BE2C (cell line): ENCODE results near the gene ALDH3B2.

Source experiments
- DNase-seq: peaks from one replicate; pipeline ENCODE4 v3.0.0-alpha.2; 2020
- H3K27me3 ChIP-seq: fragments of 250-450 bp; sonication (Bioruptor Pico); 2 replicates; pipeline ENCODE4 v1.5.1; 2020; ENCODE audit warnings: mild to moderate bottlenecking
- H3K36me3 ChIP-seq: fragments of 250-450 bp; sonication (Bioruptor Pico); 2 replicates; pipeline ENCODE4 v1.5.1; 2020; ENCODE audit warnings: mild to moderate bottlenecking
- H3K4me1 ChIP-seq: fragments of 250-450 bp; sonication (Bioruptor Pico); 2 replicates; pipeline ENCODE4 v1.5.1; 2020
- H3K4me3 ChIP-seq: 2 replicates; pipeline ENCODE4 v1.5.1; 2011; ENCODE audit warnings: low read depth, low read length
- H3K9me3 ChIP-seq: fragments of 250-450 bp; sonication (Bioruptor Pico); 2 replicates; pipeline ENCODE4 v1.5.1; 2020
- CTCF ChIP-seq: IDR thresholded peaks from 2 replicates; pipeline ENCODE4 v1.5.1; 2012; ENCODE audit warnings: mild to moderate bottlenecking, low read depth, low read length

Gene ALDH3B2

DNA sequence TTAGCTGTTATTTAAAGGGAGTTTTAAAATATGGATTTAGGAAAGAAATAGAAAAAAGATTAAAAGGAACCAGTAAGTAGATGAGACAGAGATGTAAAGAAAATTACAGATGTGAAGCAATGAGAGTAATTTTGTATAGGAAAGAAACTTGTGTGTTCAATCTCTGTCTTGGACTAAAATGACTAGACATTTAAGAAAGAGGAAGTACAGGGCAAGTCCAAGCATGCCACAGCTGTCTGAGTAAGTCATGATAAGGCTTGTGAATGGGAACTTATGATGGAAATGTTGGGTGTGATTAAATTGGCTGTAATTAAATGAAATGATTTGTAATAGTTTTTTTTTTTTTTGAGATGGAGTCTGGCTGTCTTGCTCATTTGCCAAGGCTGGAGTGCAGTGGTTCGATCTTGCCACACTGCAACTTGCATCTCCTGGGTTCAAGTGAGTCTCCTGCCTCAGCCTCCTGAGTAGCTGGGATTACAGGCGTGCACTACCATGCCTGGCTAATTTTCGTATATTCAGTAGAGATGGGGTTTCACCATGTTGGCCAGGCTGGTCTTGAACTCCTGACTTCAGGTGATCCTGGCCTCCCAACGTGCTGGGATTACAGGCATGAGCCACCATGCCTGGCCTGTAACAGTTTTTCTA lies 18.0 kb downstream of the ALDH3B2 start:
- H3K36me3 ChIP-seq: no peaks in the 10 kb centered on the region

DNA sequence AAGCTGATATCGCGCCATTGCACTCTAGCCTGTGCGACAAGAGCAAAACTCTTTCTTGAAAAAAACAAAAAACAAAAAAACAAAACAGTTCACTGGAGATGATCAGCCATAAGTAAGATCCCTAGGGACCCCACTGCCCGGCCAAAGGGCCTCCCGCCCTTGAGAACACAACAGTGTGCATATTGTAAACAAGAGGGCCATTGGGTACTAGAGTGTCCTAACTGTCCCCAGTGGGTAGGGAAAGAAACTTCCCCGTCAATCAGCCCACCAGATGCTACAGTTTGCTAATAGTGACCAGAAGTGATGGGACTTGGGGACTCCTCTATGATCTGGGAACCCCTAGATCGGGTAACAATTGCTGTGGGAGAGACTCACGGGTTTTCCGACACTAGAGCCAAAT lies 20.2 kb downstream of the ALDH3B2 start:
- DNase-seq: no peak
- Histone ChIP-seq H3K36me3 (no peaks in the 10 kb centered on the region), H3K4me1 (no peaks in the 10 kb centered on the region), H3K27me3 (no peaks in the 10 kb centered on the region; the same call in 1 of the 2 replicates), H3K9me3 (no peaks in the 10 kb centered on the region), H3K4me3 (no peak overlapping the region)
- TF ChIP-seq CTCF: no peak

More for the DNA sequence above, 18.0 kb downstream of the ALDH3B2 start:
- no peak for DNase-seq
- H3K27me3 ChIP-seq: no peaks in the 10 kb centered on the region; the same call in 1 of the 2 replicates
- no peak for TF ChIP-seq CTCF
- H3K9me3 ChIP-seq: no peaks in the 10 kb centered on the region
- H3K4me3 ChIP-seq: no peak overlapping the region
- no peaks in the 10 kb centered on the region for H3K4me1 ChIP-seq

DNA sequence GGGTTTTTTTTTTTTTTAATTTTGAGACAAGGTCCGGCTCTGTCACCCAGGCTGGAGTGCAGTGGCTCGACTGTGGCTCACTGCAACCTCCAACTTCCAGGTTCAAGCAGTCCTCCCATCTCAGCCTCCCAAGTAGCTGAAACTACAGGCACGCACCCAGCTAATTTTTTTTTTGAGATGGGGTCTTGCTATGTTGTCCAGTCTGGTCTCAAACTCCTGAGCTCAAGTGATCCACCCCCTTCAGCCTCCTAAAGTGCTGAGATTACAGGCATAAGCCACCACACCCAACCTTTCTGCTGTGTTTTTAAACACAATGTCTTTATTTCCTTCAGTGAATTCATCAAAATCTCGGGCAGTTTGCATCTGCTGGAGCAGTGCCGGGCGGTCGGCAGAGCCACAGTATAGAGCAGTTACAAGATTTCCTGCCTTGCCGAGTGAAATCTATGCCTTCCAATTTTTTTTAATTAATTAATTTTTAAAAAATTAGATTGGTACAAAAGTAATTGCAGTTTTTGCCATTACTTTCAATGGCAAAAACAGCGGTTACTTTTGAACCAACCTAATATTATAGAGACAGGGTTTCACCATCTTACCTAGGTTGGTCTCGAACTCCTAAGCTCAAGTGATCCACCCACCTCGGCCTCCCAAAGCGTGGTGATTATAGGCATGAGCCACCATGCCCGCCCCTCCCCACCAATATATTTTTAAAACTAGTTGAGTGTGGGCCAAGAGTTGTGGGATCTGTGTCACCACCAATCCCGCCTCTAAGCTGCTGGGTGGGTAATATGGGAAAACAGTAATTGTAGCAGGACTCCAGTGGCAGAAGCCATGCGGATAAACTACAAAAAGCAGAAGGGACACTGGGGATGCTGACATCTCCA lies 21.2 kb downstream of the ALDH3B2 start:
- H3K4me1 ChIP-seq: no peaks in the 10 kb centered on the region
- no peak for DNase-seq
- no peak overlapping the region for H3K4me3 ChIP-seq
- H3K36me3 ChIP-seq: no peaks in the 10 kb centered on the region
- TF ChIP-seq CTCF: no peak
- H3K27me3 ChIP-seq: no peaks in the 10 kb centered on the region; the same call in 1 of the 2 replicates
- no peaks in the 10 kb centered on the region for H3K9me3 ChIP-seq

- Histone ChIP-seq H3K9me3 (no peaks in the 10 kb centered on the region), H3K4me1 (no peaks in the 10 kb centered on the region), H3K4me3 (no peak overlapping the region), H3K27me3 (peaks cover under 1% of the 10 kb centered on the region; the same call in 1 of the 2 replicates), H3K36me3 (no peaks in the 10 kb centered on the region)
- TF ChIP-seq CTCF: no peak
- DNase-seq: no peak
These were observed 22.2 kb downstream of the ALDH3B2 start for GRCh38 chr11:67651976-67652781.

DNA sequence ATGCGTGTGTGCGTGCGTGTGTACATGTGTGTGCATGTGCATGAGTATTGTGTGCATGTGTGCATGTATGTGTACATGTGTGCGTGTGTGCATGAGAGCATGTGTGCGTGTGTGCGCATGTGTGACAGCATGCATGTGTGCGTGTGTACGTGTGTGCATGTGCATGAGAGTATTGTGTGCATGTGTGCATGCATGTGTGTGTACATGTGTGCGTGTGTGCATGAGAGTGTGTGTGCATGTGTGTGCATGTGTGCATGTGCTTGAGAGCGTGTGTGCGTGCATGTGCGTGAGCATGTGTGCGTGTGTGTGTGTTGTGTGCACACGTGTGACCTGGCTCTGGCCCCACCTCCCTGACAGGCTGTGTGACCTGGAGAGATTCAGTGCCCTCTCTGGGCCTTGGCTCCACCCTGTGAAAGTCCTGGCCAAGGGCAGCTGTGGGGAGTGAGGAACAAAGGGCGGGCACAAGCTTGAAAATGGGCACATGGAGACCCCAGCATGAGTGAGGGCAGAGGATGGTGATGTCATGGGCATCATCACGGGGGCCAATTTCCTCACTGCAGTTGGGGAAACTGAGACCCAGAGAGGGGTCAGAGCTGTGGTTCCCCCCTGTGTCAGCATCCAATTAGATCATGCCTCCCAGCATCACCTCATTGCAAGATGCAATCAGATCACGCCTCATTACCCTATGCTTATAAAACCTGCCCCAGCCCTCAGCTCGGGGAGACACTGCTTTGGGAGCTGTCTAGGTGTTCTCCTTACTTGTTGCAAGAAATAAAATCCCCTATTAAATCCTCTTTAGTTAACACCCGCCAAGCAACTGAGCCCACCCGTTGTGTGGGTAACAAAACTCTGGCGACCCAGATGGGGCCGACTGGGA lies 24.6 kb downstream of the ALDH3B2 start:
- no peak for DNase-seq
- TF ChIP-seq CTCF: no peak
- no peaks in the 10 kb centered on the region for H3K9me3 ChIP-seq
- H3K36me3 ChIP-seq: no peaks in the 10 kb centered on the region
- no peak overlapping the region for H3K4me3 ChIP-seq
- no peaks in the 10 kb centered on the region for H3K4me1 ChIP-seq
- peaks cover 7% of the 10 kb centered on the region for H3K27me3 ChIP-seq
